A673 (cell line): ENCODE data around the gene OR51E1. TPM values are rescaled to one million over a fixed set of nuclear protein-coding genes. Genes with fewer than 3 reads are reported as not detected.

ENCODE experiments used
- BruUV-seq: library from RNA; stranded (reverse); fragments of 400-500 nt; replicated peaks from 2 replicates; lab custom pipeline; 2021; lab: Mats Ljungman, UMichigan
- CTCF ChIA-PET: fragments of 300-600 bp; sonication (Branson Sonifier 250); formaldehyde crosslinking; loops from one replicate; lab custom pipeline; 2022; ENCODE audit warnings: antibody characterized with exemption; lab: Charles Lee
- POLR2A ChIA-PET: fragments of 300-600 bp; sonication (Branson Sonifier 250); formaldehyde crosslinking; loops from one replicate; lab custom pipeline; 2022; ENCODE audit warnings: antibody characterized with exemption; ENCODE audit not compliant: low non-redundant PET; lab: Charles Lee
- DNase-seq: peaks from one replicate; pipeline ENCODE4 v3.0.0-alpha.2; 2015; ENCODE audit warnings: low spot score
- H3K27ac ChIP-seq: fragments of 200-600 bp; sonication (generic); 2 replicates; pipeline ENCODE4 v1.5.1; 2016; ENCODE audit warnings: mixed run types, low read depth, mild to moderate bottlenecking, mixed read lengths, antibody characterized with exemption, low read length; ENCODE audit not compliant: poor library complexity, severe bottlenecking
- H3K27me3 ChIP-seq: fragments of 200-600 bp; sonication (generic); replicated peaks from 2 replicates; pipeline ENCODE4 v1.6.1; 2017; ENCODE audit warnings: mixed run types, low read depth, mild to moderate bottlenecking, mixed read lengths, antibody characterized with exemption, low read length; ENCODE audit not compliant: insufficient read depth, poor library complexity
- H3K36me3 ChIP-seq: fragments of 200-600 bp; sonication (generic); 2 replicates; pipeline ENCODE4 v1.6.1; 2016; ENCODE audit warnings: mixed run types, mild to moderate bottlenecking, mixed read lengths, antibody characterized with exemption, low read length; ENCODE audit not compliant: insufficient read depth, poor library complexity, severe bottlenecking
- H3K4me1 ChIP-seq: fragments of 200-600 bp; sonication (generic); 2 replicates; pipeline ENCODE4 v1.6.1; 2017; ENCODE audit warnings: mixed run types, mild to moderate bottlenecking, mixed read lengths, antibody characterized with exemption, low read length; ENCODE audit not compliant: insufficient read depth, poor library complexity, severe bottlenecking
- H3K4me3 ChIP-seq: fragments of 200-600 bp; sonication (generic); 2 replicates; pipeline ENCODE4 v1.5.1; 2016; ENCODE audit warnings: low read depth, mixed run types, mild to moderate bottlenecking, mixed read lengths, low read length; ENCODE audit not compliant: poor library complexity, severe bottlenecking
- H3K9me3 ChIP-seq: fragments of 200-600 bp; sonication (generic); 2 replicates; pipeline ENCODE4 v1.6.1; 2016; ENCODE audit warnings: mixed run types, low read depth, mild to moderate bottlenecking, mixed read lengths, antibody characterized with exemption, low read length; ENCODE audit not compliant: poor library complexity, severe bottlenecking
- CTCF ChIP-seq: fragments of 300-800, 200-600 bp; sonication (generic); conservative IDR thresholded peaks from 2 replicates; pipeline ENCODE4 v1.5.1; 2017; ENCODE audit warnings: low read depth, mild to moderate bottlenecking, antibody characterized with exemption, low read length, moderate library complexity, mixed read lengths
- EZH2 ChIP-seq: fragments of 200-600 bp; sonication (generic); IDR thresholded peaks from 2 replicates; pipeline ENCODE4 v1.6.1; 2017; ENCODE audit warnings: borderline replicate concordance, low read depth, mild to moderate bottlenecking, mixed read lengths, antibody characterized with exemption, low read length; ENCODE audit not compliant: poor library complexity, severe bottlenecking
- intact Hi-C: fragments of 100-400 bp; cut with micrococcal nuclease; formaldehyde crosslinking; loops from one replicate; pipeline ENCODE4 v1.10.0; 2022; ENCODE audit not compliant: unreplicated experiment
- total RNA-seq: library from RNA; stranded (reverse); gene quantifications from 2 replicates; pipeline ENCODE4 v1.2.3, GENCODE V29; 2021

The OR51E1 gene
- total RNA-seq, 1 experiment from 2014 or later, result not detected

- Histone ChIP-seq H3K4me3 (no peak overlapping the region), H3K27ac (no peak overlapping the region), H3K27me3 (no peaks in the 10 kb centered on the region), H3K36me3 (no peaks in the 10 kb centered on the region), H3K9me3 (no peaks in the 10 kb centered on the region), H3K4me1 (no peaks in the 10 kb centered on the region)
- ChIA-PET POLR2A (no interaction called here), CTCF (no interaction called here)
- intact Hi-C loops, result no loop called here
- no peak for DNase-seq
- no TSS peak for BruUV-seq
- TF ChIP-seq CTCF (no peak), EZH2 (no peak)
These were observed 2.2 kb downstream of the OR51E1 start for GRCh38 chr11:4645974-4646373.

- intact Hi-C loops, result no loop called here
- Histone ChIP-seq H3K4me1 (no peaks in the 10 kb centered on the region), H3K4me3 (no peak overlapping the region), H3K9me3 (no peaks in the 10 kb centered on the region), H3K27me3 (no peaks in the 10 kb centered on the region), H3K36me3 (no peaks in the 10 kb centered on the region), H3K27ac (no peak overlapping the region)
- ChIA-PET CTCF (interaction anchor here (1.0 kb wide), 1 partner anchor 12 kb away, joined by 3 read pairs; no protein-coding TSS in a partner anchor), POLR2A (no interaction called here)
- no peak for DNase-seq
- no TSS peak for BruUV-seq
- TF ChIP-seq CTCF, result no peak
- no peak for TF ChIP-seq EZH2
These were observed 4.0 kb downstream of the OR51E1 start for GRCh38 chr11:4647766-4648165.

- TF ChIP-seq CTCF (no peak), EZH2 (no peak)
- BruUV-seq, result no TSS peak
- no peak for DNase-seq
- Histone ChIP-seq H3K27me3 (no peaks in the 10 kb centered on the region), H3K9me3 (no peaks in the 10 kb centered on the region), H3K36me3 (no peaks in the 10 kb centered on the region), H3K4me1 (no peaks in the 10 kb centered on the region), H3K4me3 (no peak overlapping the region), H3K27ac (no peak overlapping the region)
- intact Hi-C loops, result no loop called here
- CTCF ChIA-PET, result no interaction called here
- POLR2A ChIA-PET, result no interaction called here
These were observed 11.0 kb downstream of the OR51E1 start for GRCh38 chr11:4654635-4655369.
